HG02678 (cell line): ENCODE measurements around the gene ARHGAP6.
"Not testable (repeated sequence)": the region's sequence is repeated elsewhere in the genome, so short reads cannot be mapped to it uniquely, and the experiment has no call there.

Experiments used
- ATAC-seq: cut with Tn5 transposase; IDR thresholded peaks from one replicate; pipeline ENCODE4 v1.9.1; 2021; ENCODE audit warnings: mild to moderate bottlenecking, moderate library complexity; ENCODE audit not compliant: unreplicated experiment

The ARHGAP6 gene

GRCh38 chrX:11363825-11364224 lies 301.9 kb downstream of the ARHGAP6 start:
- not testable (repeated sequence) for ATAC-seq

GRCh38 chrX:11363069-11363594 lies 302.6 kb downstream of the ARHGAP6 start:
- peak; percentile 97 for ATAC-seq

GRCh38 chrX:11361666-11362065 lies 304.1 kb downstream of the ARHGAP6 start:
- not testable (repeated sequence) for ATAC-seq

- not testable (repeated sequence) for ATAC-seq
Observed at GRCh38 chrX:11355944-11356343, 309.8 kb downstream of the ARHGAP6 start.

GRCh38 chrX:11355259-11355909 lies 310.3 kb downstream of the ARHGAP6 start:
- ATAC-seq = no peak

- no peak for ATAC-seq
Observed at GRCh38 chrX:11352296-11352741, 313.4 kb downstream of the ARHGAP6 start.

GRCh38 chrX:11351375-11352295 lies 314.1 kb downstream of the ARHGAP6 start:
- peak; percentile 36 for ATAC-seq

GRCh38 chrX:11349661-11350337 lies 315.9 kb downstream of the ARHGAP6 start:
- ATAC-seq = no peak

GRCh38 chrX:11349020-11349419 lies 316.7 kb downstream of the ARHGAP6 start:
- ATAC-seq = no peak

- ATAC-seq = no peak
Observed at GRCh38 chrX:11347300-11347699, 318.4 kb downstream of the ARHGAP6 start.

- ATAC-seq = no peak
Observed at GRCh38 chrX:11346121-11346682, 319.5 kb downstream of the ARHGAP6 start.

GRCh38 chrX:11342673-11343072 lies 323.0 kb downstream of the ARHGAP6 start:
- ATAC-seq = no peak

- ATAC-seq = peak; percentile 77
Observed at GRCh38 chrX:11341274-11342201, 324.2 kb downstream of the ARHGAP6 start.

- no peak for ATAC-seq
Observed at GRCh38 chrX:11337292-11338009, 328.3 kb downstream of the ARHGAP6 start.

GRCh38 chrX:11336201-11336600 lies 329.5 kb downstream of the ARHGAP6 start:
- no peak for ATAC-seq

- ATAC-seq = no peak
Observed at GRCh38 chrX:11334165-11334564, 331.6 kb downstream of the ARHGAP6 start.

- no peak for ATAC-seq
Observed at GRCh38 chrX:11331788-11332187, 333.9 kb downstream of the ARHGAP6 start.

- no peak for ATAC-seq
Observed at GRCh38 chrX:11329021-11329420, 336.7 kb downstream of the ARHGAP6 start.

GRCh38 chrX:11328134-11328533 lies 337.6 kb downstream of the ARHGAP6 start:
- ATAC-seq = no peak
